ENCODE measurements around the gene PIKFYVE.
A peak's percentile ranks its signal among the peaks of the same experiment; 100 is the strongest.
"Not testable (repeated sequence)": the region's sequence is repeated elsewhere in the genome, so short reads cannot be mapped to it uniquely, and the experiment has no call there.

The PIKFYVE gene

GRCh38 chr2:208297961-208298360 lies 31.9 kb downstream of the PIKFYVE start:
- DNase-seq (ENCODE audit: extremely low spot score, insufficient read length, low read depth) (no peak), FAIRE-seq (no peak)

DNA sequence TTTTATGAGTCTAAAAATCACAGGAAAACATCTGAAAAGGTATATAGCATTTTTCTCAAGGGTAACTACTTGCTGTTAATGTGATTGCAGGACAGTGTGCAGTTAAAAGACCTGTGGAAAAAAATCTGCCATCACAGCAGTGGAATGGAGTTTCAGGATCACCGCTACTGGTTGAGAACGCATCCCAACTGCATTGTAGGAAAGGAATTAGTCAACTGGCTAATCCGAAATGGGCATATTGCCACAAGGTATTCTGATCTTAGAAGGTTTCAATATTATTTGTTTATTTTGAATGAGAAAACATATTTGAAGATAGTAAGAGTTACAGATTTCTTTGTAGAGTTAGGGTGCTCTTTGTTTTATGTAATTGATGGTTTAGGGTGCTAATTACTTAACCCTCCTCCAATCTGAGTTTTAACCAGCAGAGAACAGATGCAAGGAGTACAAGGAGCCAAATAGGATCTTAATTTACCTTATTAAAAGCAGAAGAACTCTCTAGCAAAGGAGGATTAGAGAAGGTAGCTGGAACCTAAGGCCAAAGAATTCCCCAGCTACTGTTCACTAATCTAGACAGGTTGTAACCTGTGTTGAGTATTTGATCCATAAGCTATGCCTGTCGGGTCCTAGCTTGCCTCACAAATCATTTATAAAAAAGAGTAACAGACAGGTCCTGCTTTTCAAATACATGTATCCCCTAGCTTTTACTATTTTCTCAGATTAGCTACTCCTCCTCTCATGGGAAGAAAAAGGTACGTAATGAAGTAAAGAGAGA lies 35.0 kb downstream of the PIKFYVE start:
- FAIRE-seq (no peak), DNase-seq (ENCODE audit: extremely low spot score, insufficient read length, low read depth) (no peak)

DNA sequence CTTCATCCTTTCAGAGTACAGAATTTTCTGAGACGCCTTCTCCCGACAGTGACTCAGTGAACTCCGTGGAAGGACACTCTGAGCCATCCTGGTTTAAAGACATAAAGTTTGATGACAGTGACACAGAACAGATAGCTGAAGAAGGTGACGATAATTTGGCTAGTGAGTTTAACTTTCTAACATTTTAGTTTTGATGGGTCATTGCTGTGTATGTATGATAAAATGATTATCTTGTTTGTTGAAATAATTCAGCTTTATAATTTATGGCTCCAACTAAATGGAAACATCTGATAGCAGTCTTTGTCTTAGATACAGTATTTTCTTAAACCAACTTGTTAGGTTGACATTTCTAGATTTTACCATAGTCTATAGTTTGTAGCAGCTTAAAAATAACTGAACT lies 38.1 kb downstream of the PIKFYVE start:
- FAIRE-seq (no peak), DNase-seq (ENCODE audit: extremely low spot score, insufficient read length, low read depth) (no peak)

GRCh38 chr2:208304695-208305094 lies 38.6 kb downstream of the PIKFYVE start:
- FAIRE-seq, result no peak
- DNase-seq (ENCODE audit: extremely low spot score, insufficient read length, low read depth), result no peak

- DNase-seq (ENCODE audit: extremely low spot score, insufficient read length, low read depth) (no peak), FAIRE-seq (no peak)
Observed at GRCh38 chr2:208306291-208306690, 40.2 kb downstream of the PIKFYVE start.

GRCh38 chr2:208311321-208311720 lies 45.3 kb downstream of the PIKFYVE start:
- FAIRE-seq, result peak; percentile 80
- no peak for DNase-seq (ENCODE audit: extremely low spot score, insufficient read length, low read depth)

DNA sequence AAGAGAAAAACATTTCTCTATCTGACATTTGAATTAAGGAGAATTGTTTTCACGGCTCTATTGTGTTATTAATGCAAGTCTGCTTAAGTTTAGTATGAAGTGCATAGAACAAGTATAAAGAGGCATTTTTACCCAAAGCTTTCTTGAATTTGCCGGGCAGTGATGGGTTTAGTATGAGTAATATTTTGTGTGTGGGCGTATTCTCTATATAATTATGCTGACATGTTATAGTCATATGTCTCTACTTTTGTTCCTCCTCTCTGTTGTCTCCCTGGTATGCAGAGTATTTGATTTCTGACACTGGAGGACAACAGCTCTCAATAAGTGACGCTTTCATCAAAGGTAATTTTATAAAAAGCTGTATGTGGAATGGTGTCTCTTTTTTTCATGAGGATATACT lies 45.9 kb downstream of the PIKFYVE start:
- DNase-seq (ENCODE audit: extremely low spot score, insufficient read length, low read depth), result no peak
- FAIRE-seq, result peak; percentile 76

DNA sequence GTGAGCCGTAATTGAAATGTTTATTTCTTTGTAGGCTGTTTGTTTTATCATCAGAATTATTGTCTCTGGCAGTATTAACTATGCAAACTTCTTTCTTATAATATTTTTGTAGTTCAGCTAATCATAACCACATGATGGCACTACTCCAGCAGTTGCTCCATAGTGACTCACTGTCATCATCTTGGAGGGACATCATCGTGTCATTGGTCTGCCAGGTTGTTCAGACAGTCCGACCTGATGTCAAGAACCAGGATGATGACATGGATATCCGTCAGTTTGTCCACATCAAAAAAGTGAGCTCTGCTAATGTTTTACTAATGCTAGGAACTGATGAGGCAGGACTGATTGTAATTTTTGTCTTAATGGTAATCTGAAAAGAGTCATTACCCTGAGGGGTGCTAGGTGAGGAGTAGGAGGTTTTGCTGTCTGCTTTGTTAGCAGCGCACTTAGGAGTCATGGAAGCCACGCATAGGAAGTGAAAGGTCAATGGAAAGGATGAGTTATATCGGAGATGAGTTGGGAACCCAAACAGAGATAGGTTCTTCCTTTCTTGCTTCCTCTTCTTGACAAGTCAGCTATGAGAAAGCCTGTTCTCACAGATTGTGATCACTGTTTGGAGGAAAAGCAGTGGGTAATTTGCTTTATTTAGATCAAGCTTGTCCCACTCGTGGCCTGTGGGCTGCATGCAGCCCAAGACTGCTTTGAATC lies 49.2 kb downstream of the PIKFYVE start:
- DNase-seq (ENCODE audit: extremely low spot score, insufficient read length, low read depth), result no peak
- peak; percentile 93 for FAIRE-seq

DNA sequence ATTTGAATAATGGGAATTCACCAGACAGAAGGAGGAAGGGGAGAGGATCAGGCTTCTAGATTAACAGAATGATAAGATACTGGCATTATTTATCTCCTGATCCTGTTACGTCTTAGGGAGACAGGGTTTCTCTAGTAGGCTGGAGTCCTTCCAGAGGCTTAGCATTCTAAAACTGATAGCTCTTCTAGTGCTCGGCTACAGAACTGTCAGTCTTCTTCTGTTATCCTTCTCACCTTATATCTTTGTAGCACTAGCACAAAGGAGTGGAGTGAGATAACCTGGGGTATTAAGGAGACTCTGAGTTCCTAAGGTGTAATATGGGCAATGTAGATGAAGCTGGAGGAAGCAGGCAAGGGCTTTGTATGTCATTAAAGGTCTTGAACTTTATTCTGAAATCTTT lies 52.1 kb downstream of the PIKFYVE start:
- FAIRE-seq, result no peak
- no peak for DNase-seq (ENCODE audit: extremely low spot score, insufficient read length, low read depth)

DNA sequence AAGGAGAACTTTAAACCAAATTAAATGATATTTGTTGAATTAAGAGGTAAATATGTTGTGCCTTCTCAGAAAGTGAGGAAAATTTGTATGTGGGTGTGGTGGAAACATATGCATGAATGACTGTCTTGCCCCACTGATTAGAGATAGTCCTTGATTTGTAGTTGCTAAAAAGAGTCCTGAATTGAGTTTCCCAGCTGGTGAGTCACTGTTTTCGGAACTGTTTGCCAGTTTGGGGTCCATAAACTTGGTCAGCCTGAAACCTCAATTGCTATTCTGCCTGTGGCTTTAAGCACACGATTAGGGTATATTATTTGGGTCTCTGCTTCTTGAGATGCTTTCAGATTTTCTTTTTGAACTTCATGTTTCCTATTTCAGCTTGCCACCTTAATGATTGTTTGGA lies 53.3 kb downstream of the PIKFYVE start:
- peak; percentile 92 for FAIRE-seq
- no peak for DNase-seq (ENCODE audit: extremely low spot score, insufficient read length, low read depth)

DNA sequence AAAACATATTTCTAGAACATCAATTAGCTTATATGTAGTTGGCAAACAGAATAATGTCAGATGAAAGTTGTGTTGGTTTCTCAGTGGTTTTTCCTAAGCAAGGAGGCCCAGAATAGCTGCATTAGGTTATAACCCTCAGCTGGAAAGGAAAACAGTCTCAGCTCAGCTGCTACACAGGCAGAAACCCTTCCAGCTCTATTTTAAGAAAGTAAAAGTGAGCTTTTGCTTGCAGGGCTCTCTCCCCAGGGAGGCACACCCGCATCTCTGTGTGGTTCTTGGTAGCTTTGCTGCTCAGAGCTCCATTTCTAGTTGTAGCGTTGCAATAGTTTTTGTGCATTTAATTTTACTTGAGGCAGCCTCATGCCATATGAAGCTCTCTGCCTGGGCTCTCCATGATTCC lies 54.6 kb downstream of the PIKFYVE start:
- FAIRE-seq, result peak; percentile 80
- no peak for DNase-seq (ENCODE audit: extremely low spot score, insufficient read length, low read depth)

DNA sequence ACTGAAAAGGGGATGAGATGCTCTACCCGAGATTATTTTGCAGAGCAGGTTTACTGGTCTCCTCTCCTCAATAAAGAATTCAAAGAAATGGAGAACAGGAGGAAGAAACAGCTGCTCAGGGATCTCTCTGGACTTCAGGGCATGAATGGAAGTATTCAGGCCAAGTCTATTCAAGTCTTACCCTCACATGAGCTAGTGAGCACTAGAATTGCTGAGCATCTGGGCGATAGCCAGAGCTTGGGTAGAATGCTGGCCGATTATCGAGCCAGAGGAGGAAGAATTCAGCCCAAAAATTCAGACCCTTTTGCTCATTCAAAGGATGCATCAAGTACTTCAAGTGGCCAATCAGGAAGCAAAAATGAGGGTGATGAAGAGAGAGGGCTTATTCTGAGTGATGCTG lies 60.0 kb downstream of the PIKFYVE start:
- FAIRE-seq, result no peak
- DNase-seq (ENCODE audit: extremely low spot score, insufficient read length, low read depth), result no peak

- FAIRE-seq (no peak), DNase-seq (ENCODE audit: extremely low spot score, insufficient read length, low read depth) (no peak)
Observed at GRCh38 chr2:208329485-208329884, 63.4 kb downstream of the PIKFYVE start.

DNA sequence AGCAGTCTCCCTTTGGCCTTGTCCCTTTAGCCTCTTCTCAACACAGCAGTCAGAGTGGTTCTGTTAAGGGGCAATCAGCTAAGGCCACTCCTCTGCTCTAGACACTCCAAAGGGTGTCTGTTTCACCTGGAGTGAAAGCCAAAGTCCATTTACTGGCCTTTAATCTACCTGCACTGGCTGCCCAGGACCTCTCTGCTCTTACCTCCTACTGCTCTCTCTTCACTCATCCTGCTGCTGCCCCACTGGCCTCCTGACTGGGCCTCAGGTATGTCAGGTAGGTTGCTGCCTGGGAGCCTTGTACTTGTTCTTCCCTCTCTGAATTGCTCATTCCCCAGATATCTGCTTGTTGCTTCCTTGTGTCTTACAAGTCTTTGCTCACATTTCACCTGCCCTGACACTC lies 68.2 kb downstream of the PIKFYVE start:
- FAIRE-seq (no peak), DNase-seq (ENCODE audit: extremely low spot score, insufficient read length, low read depth) (no peak)

GRCh38 chr2:208346756-208347155 lies 80.7 kb downstream of the PIKFYVE start:
- no peak for FAIRE-seq
- DNase-seq (ENCODE audit: extremely low spot score, insufficient read length, low read depth), result no peak

GRCh38 chr2:208350610-208351009 lies 84.6 kb downstream of the PIKFYVE start:
- FAIRE-seq, result no peak
- DNase-seq (ENCODE audit: extremely low spot score, insufficient read length, low read depth), result no peak

DNA sequence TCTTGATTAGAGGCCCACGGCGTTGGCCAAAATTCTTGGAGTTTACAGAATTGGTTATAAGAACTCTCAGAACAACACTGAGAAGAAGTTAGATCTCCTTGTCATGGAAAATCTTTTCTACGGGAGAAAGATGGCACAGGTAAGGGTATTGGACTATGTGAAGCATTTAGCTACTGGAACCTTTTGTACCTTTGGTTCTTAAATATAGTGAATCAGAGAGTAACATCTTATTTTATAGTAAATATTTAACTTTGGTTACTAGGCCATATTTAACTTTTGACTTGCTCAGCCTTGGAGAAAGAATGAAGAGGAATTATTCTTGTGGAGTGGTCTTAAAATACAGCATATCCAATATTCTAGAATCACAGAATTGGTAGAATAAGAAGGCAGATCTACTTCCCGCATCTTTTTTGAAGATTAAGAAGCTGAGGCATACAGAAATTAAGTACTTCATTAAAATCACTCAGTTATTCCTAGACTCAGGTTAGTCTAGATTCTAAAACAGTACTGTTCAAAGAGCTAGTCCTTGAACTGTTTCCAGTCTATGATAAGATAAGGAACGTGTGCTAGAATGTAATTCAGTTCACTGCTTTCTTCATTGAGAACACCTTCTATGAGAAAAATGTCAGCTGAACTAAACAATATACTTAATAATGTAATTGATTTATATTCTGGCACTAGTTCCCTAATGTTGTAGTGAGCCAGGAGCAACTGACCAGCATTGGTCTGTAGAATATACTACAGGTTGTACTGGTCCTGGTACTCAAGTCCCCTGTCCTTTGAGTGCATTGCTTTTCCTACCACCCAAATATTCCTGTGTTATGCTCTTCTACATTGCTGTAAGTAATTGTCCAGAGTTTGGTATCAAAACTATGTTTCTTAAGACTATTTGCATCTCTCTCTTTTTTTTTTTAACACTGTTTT lies 86.9 kb downstream of the PIKFYVE start:
- FAIRE-seq, result no peak

DNA sequence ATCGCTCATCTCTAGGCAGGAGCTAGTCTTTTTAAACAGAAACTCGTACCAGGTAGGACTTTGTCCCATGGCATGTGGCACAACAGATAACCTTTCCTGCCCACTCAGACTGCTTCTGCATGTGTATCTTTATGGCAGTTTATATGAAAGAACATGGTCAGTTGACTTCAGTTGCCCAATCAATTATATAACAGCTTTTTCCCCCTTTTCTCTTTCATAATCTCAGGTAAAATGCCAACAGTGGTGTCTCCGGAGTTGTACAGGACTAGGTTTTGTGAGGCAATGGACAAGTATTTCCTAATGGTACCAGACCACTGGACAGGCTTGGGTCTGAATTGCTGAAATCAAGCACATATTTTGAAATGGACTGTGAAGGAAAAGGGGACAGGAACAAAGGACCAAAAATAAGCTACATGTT lies 88.9 kb downstream of the PIKFYVE start:
- DNase-seq (ENCODE audit: extremely low spot score, insufficient read length, low read depth), result no peak
- no peak for FAIRE-seq

More for the DNA sequence above, 86.9 kb downstream of the PIKFYVE start:
- DNase-seq (ENCODE audit: extremely low spot score, insufficient read length, low read depth), result no peak

- DNase-seq (ENCODE audit: extremely low spot score, insufficient read length, low read depth); FAIRE-seq: not testable (repeated sequence)
Observed at GRCh38 chr2:208356420-208356819, 90.4 kb downstream of the PIKFYVE start.

DNA sequence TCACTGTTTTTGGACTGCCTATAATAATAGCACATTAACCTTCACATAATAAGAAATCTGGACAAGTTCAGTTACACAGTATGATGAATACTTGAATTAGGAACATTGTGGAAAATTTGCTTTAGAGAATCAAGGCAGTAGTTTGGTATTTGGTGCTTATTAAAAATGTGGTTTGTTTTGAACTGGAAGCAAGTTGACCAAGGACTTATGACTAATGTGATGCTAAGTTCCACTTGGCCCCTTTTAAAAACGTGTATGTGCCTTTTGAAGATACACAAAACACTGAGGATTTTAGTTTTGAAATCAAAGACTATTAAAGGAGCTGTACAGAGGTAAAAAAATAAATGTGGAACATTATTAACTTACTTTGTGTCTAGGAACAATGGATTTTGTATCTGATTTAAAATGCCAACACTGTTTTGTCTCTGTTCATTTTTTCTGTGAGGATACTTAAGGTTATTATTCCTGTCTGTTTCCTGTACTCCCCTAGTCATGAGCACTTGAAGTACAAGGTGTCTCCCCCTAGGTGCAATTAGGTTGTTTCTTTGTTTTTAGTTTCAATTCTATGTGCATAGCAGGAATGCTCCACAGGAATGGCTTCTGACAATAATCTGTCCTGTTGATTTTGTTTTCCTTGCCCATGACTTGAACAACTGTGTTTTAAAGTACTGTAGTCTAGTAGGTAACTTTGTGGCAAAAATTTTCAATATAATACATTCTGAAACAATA lies 91.0 kb downstream of the PIKFYVE start:
- FAIRE-seq, result no peak
- no peak for DNase-seq (ENCODE audit: extremely low spot score, insufficient read length, low read depth)
